Islet precursor cell (in vitro differentiated cells): Measurements from ENCODE around the gene DUSP11.
"Not testable (repeated sequence)": the region's sequence is repeated elsewhere in the genome, so short reads cannot be mapped to it uniquely, and the experiment has no call there.

Experiments used
- DNase-seq: peaks from one replicate; pipeline ENCODE4 v3.0.0-alpha.2; 2018

DUSP11 gene

DNA sequence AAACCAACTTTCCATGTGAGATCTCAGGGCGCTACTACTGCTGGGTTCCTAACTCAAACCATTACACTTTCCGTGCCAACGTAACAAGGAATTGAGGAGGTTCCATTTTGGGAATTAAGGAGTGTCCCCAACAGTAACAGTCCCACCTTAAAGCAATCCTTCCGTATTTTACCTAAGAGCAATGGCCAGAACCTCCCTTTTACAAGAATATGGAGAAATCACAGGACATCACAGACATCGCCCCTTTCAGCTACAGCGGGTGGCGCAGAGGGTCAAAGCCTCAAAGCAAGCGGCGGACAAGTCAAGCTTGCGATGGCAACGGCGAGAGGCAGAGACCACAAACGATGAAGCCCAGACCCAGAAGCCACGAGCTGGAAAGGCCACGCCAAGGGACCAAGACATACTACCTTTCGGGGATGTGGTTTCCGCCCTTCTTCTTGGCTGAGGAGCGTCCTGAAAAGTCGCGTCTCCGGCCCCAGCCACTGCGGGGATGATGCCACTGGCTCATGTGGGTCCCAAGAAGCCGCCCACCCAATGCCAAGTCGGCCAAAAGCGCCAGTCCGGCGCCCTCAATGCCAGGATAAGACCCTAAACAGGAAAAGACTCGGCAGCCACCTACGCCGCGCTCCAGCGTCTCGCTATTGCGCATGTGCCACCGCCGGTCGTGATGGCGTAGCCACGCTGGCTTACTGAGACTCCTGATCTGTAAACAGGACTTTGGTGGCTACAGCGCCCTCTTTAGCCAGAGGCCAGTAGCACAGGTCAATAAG is at the start of gene DUSP11:
Gene DUSP11 (minus strand): TSS at position 637 of the 770 bp plus-strand sequence. CDS start 129 bp downstream, at position 508.
- peak; percentile 98 for DNase-seq

DNA sequence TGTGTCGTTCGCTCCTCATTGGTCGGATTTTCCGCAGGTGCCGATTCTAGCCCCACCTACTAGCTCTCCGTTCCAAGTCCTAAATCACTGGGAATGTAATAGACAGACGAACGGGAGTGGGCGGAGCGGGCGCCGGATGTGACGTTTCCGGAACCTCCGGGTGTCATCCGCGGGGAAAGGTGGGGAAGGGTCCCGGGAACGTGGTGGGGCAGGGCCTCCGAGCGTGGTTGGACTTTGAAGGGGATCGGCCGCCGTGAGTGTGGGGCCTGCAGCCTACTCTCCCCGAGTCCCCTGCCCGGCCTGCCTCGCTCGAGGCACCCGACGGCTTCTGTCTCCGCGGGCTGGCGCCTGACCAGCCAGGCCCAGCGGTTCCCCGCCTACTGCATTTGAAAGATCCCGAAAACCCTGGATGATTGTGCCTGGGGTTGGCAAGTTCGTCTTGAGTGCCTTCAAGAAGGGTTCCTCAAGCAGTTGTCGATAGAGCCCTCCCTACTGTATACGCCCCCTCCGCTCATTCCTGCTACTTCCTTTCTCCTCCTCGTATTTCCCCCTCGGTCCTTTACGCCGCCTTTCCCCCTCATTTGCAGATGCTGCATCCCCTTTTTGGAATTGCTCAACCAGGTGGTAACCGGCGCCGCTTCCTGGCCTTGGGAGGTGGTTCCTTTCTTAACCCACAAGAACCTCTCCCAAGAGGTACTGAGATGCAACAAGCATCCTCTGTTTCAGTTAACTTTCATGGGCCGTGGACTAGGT is 49.1 kb upstream of the DUSP11 start, which contains the start of gene STAMBP:
Gene STAMBP (plus strand): TSS at position 144 of the 753 bp plus-strand sequence. CDS start 1,896 bp downstream, outside the sequence.
- peak; percentile 98 for DNase-seq

DNA sequence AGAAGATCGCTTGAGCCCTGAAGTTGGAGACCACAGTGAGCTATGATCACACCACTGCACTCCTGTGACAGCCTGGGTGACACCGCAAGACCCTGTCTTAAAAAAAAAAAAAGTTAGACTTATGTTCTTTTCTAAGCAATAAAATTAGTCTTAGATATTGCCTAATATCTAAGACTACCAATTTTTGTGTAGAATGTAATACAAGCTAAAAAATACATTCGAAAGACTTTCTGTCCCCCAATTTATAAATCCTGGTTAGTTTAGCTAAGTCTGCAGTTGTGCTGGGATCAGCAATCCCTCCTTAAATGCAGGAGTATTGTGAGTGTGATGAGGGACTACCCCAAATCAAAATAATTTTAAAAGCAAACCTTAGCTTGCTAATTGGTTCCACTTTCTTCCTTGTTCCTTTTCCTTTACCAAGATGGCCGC is 48.5 kb upstream of the DUSP11 start:
- DNase-seq = no peak

DNA sequence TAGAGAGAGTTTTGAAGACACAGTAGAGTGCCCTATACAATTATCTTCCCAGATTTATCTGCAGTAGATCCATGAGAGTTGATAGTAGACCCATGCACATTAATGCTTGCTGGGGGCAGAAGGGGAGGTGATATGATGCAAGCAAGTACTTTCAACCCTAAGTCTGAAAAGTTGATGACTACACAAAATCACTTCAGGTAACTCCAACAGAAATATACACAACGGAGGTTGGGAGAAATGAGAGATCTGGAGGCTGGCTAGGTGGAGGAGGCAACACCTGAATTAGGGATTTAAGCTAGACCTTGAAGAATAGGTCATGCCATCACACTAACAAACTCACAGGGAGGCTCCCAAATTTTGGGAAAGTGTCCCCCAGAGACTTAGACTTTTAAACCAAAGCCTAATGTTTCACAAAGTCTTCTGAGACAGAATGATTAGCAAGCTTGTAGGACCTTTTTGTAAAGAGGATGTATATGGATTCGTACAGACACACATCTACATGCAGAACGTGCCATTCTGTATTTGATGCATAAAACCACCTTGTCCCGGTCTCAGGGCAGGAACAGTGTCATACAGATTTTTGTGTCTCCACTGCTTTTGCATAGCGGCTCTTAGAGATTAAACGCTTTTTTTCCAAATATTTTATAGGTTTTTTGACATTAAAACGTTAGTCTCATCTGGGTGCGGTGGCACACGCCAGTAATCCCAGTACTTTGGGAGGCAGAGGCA is 47.9 kb upstream of the DUSP11 start:
- DNase-seq = no peak

DNA sequence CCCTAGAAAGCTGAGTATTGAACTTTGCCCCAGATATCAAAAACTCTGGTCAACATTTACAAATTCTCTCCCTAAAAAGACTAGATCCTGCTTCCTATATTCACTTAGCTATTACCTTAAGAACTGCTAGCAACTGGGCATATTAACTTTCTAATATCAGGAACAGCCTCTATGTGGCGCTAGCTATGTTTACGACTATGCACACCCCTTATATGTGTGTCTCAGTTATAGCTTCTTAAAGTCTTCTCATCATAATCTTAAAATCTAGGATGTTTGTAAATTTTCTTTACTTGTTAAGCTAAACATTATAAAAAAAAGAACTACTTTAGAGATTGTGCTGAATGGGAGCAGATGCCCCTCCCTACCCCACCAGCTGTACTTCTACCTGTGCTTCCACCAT is 47.1 kb upstream of the DUSP11 start:
- no peak for DNase-seq

DNA sequence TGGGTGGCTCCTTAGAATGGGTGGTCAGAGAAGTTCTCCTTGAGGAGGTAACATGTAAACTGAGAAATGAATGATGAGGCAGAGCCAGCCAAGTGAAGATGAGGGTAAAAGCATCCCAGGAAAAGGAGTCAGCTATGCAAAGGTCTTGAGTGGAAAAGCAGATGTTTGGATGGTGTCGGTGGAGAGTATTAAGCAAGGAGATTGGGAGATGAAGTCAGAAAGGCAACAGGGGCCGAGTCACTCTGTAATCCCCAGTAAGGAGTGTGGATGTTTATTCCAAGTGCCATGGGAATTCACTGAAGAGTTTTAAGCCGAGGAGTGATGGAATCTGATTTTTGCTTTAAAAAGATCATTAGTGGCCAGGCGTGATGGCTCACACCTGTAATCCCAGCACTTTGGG is 45.5 kb upstream of the DUSP11 start:
- no peak for DNase-seq

DNA sequence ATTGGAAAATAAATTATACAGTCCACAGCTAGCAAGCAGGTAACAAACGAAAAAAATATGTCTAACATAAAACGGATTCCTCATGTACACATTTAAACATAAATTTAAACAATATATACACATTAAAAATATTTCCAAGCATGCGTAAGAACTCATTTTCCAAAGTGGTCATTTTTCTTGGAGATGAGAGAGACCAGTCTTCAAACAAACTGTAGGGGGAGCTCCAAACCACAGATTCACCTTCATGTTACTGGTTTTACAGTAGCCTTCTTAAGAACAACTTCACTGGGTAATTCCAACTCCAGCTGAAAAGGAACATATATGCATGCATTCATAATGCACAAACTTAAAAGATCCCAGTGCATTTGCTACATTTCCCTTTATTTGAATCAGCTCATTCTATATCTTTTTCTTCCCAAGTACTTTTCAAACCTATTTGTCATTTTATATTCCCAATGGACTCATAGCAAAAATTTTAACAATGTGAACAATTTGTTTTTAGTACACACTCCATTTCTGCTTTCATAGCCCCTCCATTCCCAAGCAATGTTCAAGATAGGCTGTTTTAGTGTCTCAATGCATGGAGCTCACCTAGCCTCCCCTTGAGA is 44.1 kb upstream of the DUSP11 start:
- DNase-seq = no peak

DNA sequence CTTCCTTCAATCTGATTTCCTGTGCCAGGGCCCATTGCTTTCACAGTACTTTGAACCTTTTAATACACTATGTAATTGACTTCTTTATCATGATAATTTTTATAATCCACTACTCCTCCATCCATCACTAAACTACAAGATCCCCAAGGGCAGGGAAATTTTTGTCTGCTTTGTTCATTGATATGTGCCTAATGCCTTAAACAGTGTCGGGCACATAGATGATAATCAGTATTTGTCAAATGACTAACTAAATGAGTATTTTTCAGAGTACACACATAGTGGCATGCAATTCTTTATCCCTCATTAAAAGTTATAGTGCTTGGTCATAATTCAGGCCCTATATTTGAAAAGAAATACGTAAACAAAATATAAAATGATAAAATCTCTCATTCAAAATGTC is 43.5 kb upstream of the DUSP11 start:
- DNase-seq = no peak

DNA sequence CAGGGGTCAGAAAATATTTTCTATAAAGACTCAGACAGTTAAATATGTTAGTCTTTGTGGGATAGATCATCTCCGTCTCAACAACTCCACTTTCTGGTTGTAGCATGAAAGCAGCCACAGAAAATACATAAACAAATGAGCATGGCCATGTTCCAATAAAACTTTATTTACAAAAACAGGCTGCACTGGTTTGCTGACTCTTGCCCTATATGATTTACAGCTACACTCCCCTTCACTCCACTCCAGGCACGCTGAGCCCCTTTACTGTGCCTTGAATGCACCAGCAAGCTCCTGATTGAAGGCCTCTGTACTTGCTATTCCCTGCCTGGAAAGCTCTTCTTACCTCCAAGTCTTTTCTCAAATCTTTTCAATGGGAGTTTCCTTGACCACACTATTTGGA is 43.1 kb upstream of the DUSP11 start:
- DNase-seq = no peak

DNA sequence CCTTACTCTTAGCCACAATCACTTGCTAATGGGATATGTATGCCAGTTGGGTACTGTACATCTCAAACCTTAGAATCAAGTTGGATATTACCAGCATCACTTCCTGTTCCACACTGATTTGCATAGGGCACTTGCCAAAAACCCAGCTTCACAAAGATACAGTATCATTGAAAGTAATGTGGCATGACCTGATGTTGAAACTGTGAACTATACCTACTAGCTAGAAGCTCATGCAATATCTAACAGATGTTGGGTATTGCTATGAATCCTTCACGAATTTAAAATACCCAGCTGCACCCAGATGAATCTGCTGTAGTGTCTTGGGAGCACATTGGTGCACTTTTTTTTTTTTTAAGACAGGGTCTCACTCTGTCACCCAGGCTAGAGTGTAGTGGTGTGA is 42.4 kb upstream of the DUSP11 start:
- no peak for DNase-seq

DNA sequence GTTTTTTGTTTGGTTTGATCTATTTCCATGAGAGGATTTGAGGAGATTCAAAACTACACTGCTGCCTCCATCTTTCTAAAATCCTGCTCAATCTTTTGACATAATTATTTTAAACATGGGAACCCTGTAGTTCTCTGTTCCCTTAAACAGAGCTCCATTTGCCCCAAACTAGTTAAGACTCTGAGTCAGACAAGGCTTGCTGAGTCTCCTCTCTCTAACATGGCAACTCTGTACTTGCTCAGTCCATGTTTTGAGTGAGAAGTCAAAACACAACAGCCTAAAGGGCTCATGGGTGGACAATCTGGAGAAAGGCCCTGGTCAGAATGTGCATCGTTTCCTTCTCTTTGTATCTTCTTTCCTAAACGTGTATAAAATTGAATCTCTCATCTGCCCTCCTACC is 41.8 kb upstream of the DUSP11 start:
- DNase-seq = no peak

DNA sequence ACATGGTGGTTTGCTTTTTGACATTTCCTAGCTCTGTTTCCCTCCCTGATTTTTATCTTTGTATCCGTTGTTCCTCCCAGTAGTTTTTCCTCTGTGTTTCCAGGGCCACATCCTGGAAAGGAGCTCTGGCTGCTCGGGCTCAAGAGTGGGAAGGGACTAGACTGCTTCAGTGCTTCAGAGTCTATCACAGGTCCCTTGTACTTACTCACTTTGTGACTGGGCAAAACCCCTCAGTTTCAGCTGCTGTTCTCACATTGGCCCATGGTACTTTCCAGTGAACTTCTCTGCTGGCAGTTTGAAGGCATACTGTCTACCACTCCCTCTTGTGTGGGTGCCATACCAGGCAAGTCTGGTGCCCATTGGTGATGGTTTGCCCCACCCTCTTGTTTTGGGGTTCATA is 41.3 kb upstream of the DUSP11 start:
- no peak for DNase-seq

DNA sequence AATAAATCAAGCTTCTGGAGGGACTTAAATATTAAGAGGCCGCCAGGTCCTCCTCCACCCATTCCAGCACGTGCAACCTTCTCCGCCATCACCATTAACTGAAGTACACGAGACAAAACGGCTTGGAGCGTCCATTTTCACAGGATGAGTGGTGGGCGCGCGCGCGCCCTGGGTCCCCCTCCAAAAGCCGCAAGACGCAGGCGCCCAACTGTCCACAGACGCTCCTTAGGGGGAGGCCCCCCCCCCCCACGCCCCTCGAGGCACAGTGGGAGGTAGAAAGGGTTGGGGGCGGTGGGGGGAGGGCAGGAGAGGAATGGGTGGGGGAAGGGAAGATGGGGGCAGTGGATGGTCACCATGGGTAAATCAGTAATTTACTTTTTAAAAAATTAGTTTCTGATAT is 38.4 kb upstream of the DUSP11 start:
- DNase-seq = no peak

DNA sequence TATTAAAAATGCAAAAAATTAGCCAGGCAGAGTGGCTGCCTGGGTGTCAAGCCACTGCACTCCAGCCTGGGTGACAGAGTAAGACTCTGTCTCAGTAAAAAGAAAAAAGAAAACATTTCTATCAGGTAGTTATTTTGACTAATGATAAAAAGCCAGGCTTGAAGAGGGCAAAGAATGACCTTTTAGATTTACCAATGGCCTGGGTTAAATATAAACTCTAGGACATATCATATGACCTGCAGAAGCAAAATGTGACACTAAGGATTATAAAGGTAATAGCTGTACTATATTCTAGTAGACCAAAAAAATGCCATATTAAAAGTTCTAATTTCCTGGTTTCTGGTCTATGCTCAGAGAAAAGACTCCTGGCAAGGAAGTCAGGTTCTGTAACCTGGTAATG is 32.7 kb upstream of the DUSP11 start:
- DNase-seq = no peak

DNA sequence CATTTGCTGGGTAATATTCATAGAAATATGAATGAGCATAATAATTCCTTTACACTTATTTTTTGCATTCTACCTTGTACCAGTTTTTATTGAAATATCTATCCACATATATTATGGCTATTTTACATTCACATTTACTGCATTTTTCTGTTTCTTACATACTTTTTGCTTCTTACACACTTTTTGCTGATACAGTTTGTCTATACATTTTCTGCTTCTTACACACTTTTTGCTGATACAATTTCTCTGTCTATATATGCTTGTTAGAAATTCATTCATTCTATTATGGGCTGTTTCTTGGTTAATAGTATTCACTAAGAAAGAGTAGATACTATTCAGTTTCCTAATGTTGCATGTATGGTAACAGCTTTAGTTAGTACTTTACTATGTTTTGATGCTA is 32.0 kb upstream of the DUSP11 start:
- no peak for DNase-seq

DNA sequence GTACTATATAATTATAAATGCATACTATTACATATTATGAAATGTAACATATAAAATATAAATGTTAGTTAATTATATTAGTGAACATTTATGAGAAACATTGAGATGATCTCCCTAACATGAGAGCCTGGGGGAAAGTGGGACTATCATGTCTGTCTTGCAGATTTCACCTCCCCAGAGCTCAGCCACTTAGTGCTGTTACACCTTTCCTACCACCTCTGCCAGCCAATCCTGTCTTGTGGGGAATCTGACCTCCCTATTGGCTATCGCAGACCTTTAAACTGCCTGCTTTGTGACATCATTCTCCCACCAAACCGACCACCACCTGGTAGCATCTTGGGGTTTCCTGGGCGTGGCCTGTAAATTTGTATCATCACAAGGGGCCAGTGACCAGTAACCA is 4.0 kb upstream of the DUSP11 start, which contains the start of gene C2orf78:
Gene C2orf78 (plus strand): TSS at position 301 of the 400 bp plus-strand sequence. CDS start 127 bp downstream, outside the sequence.
- not testable (repeated sequence) for DNase-seq

DNA sequence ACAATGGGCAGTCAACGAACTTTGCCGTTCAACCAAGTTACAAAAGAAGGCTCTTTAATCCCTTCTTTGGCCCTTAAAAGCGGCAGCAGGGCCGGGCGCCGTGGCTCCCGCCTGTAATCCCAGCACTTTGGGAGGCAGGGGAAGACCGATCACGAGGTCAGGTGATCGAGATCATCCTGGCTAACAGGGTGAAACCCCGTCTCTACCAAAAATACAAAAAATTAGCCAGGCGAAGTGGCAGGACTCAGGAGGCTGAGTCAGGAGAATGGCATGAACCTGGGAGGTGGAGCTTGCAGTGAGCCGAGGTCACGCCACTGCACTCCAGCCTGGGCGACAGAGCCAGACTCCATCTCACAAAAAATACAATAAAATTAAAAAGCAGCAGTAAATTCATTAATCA is 3.5 kb upstream of the DUSP11 start:
- peak; percentile 71 for DNase-seq

DNA sequence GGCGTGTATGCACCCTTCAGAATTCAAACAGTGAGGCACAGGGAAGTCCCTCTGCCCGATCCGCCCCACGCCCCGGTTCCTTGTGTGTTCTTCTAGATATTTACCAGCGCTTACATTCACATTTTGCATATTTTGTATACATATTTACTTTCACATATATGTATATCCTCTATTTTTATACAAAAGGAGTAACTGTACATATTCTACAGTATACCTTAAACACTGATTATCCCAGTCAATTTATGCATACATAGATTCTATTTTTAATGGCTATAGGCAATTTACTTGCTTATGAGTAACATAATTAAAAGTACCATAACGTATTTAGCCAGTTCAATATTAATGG is 307 bp upstream of the DUSP11 start:
- no peak for DNase-seq

DNA sequence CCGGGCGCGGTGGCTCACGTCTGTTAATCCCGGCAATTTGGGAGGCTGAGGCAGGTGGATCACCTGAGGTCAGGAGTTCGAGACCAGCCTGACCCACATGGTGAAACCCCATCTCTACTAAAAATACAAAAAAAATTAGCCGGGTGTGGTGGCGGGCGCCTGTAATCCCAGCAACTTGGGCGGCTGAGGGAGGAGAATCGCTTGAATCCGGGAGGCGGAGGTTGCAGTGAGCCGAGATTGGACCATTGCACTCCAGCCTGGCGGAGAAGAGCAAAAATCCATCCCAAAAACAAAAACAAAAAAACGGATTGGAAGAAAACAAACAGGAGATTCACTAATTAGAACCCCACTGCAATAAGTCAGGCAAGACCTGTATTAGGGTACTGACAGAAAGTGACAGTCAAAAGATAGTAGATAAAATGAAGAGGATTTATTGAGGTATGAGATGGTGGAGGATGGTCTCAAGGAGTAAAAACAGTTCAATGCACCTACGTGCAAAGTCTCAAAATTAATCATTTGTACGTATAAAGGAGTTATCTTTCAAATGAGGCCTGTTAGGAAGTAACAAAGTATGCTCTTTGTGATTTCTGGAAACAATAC is 936 bp downstream of the DUSP11 start:
- DNase-seq = not testable (repeated sequence)

DNA sequence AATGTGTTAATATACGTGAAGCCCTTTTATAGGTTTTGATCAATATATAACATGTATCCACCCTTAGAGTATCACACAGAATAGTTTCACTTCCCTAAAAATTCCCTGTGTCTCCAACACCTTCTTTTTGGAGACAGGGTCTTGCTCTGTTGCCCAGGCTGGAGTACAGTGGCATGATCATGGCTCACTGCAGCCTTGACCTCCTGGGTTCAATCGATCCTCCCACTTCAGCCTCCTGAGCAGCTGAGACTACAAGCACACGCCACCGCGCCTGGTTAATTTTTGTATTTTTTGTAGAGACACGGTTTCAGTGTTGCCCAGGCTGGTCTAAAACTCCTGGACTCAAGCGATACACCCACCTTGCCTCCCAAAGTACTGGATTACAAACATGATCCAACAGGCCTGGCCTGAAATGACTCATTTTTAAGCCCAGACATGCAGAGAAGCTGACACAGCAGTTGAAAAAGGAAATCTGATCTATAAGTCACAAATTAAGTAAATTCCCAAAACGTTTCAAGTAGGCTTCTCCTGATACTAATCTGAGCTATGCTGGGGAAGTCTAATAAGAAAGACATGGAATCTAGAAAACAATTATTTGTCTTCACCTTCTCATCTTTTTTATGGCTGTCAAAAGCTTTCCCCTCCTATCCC is 2.9 kb downstream of the DUSP11 start:
- DNase-seq = no peak

DNA sequence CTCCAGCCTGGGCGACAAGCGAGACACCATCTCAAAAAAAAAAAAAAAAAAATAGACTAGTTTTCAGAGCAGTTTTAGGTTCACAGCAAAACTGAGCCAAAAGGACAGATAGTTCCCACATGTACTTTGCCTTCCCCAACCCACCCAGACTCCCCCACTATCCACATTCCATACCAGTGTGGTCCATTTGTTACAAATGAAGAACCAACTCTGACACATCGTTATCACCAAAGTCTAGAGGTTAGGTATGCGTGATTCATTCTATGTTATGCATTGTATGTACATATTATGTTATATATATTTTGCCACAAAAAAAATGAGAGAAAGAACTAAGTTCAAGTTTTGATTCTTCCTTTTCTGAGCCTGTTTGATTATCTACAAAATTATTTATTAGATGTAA is 3.5 kb downstream of the DUSP11 start:
- no peak for DNase-seq

DNA sequence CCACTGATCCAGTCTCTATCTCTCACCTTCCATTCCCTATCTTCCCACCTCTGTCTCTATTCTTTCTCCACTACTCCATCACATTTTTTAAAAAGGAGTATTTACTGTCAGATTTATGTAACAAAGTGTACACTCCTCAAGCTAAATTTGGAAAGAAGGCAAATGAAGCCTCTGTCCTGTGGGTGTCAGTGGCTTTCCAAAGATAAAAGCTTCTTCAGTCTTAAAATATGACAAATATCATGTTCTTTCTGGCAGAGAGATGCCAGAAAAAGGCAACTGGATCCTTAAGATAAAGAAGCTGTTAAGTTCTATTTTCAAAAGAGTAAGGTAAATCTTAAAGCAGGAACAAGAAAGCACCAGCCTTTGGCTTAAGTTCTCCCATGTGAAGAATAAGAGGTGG is 7.1 kb downstream of the DUSP11 start:
- DNase-seq = no peak
